Astrocyte of the spinal cord (primary cell): Measurements from ENCODE around the gene GALNTL6.

Source experiments
- DNase-seq: peaks from one replicate; pipeline ENCODE4 v3.0.0; 2011; ENCODE audit warnings: low read depth, low spot score
- H3K4me3 ChIP-seq: 2 replicates; pipeline ENCODE4 v1.5.1; 2011; ENCODE audit warnings: low read depth, mild to moderate bottlenecking, low read length, moderate library complexity
- CTCF ChIP-seq: IDR thresholded peaks from 2 replicates; pipeline ENCODE4 v1.5.1; 2012; ENCODE audit warnings: low read depth, mild to moderate bottlenecking, low read length, inconsistent platforms
- in situ Hi-C: cut with HindIII; loops from 2 replicates; pipeline ENCODE4 v1.10.0; 2017; ENCODE audit warnings: low sequenced_read_pairs

GALNTL6 gene

GRCh38 chr4:172480471-172480870 lies 667.3 kb downstream of the GALNTL6 start:
- TF ChIP-seq CTCF: no peak
- no peak overlapping the region for H3K4me3 ChIP-seq

GRCh38 chr4:172481802-172482508 lies 668.8 kb downstream of the GALNTL6 start:
- in situ Hi-C loops: no loop called here
- no peak for TF ChIP-seq CTCF
- no peak for DNase-seq
- H3K4me3 ChIP-seq: no peak overlapping the region

More at GRCh38 chr4:172480471-172480870, 667.3 kb downstream of the GALNTL6 start:
- in situ Hi-C loops: no loop called here
- DNase-seq: no peak

- no peak for TF ChIP-seq CTCF
- H3K4me3 ChIP-seq: no peak overlapping the region
- no peak for DNase-seq
- in situ Hi-C loops: no loop called here
Observed at GRCh38 chr4:172485007-172485406, 671.8 kb downstream of the GALNTL6 start.

DNA sequence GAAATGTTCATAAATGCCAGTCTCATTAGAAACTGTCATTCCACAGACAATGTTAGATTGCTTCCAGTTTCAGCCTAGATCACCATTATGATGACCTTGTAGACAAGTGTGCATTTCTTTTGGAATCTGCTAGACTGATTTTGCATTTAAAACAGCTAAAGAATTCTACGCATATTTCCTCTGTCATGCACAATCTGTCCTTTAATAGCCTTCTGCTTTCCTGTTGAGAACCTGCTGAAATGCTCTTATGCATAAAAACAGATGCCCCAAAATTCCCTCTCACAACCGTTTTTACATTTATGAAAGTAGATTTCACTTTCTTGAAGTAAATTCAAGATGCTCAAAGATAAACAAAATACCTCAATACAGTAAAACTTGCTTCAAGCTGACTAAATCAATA lies 673.3 kb downstream of the GALNTL6 start:
- no peak for TF ChIP-seq CTCF
- H3K4me3 ChIP-seq: no peak overlapping the region
- DNase-seq: no peak
- in situ Hi-C loops: no loop called here

- DNase-seq: no peak
- in situ Hi-C loops: no loop called here
- no peak overlapping the region for H3K4me3 ChIP-seq
- TF ChIP-seq CTCF: no peak
Observed at GRCh38 chr4:172489861-172490260, 676.7 kb downstream of the GALNTL6 start.

DNA sequence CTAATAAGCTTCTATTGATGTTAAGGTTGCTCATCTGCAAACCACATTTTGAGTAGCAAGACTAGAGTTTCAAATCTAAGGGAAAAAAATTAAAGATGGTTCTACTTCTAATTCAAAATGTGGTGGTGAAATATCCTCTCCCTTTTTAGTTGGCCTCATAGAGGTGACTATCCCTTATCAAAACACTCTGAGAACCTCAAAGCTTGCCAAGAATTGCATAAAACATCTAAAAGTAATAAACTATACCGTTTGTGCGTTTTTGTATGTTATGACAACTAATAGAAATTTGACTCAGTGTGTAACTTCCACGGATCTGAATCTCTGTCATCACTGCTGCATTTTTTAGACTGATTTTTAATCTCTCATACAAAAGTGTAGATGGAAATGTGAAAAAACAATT lies 682.6 kb downstream of the GALNTL6 start:
- DNase-seq: no peak
- H3K4me3 ChIP-seq: no peak overlapping the region
- TF ChIP-seq CTCF: no peak
- in situ Hi-C loops: no loop called here

- TF ChIP-seq CTCF: no peak
- no peak overlapping the region for H3K4me3 ChIP-seq
- in situ Hi-C loops: no loop called here
- DNase-seq: no peak
Observed at GRCh38 chr4:172497321-172497720, 684.1 kb downstream of the GALNTL6 start.
